Fibroblast of lung (primary cell): Measurements from ENCODE around the gene TRAP1. TPM values are rescaled to one million over a fixed set of nuclear protein-coding genes. Genes with fewer than 3 reads are reported as not detected.

Experiments used
- DNase-seq, 2 donors: peaks; one replicate each; pipeline versions ENCODE4 v3.0.0 to v3.0.0-alpha.2; 2010; ENCODE audit warnings: low read depth in 2 of 2
- H2AFZ ChIP-seq: 2 replicates; pipeline ENCODE4 v1.5.1; 2012; ENCODE audit warnings: low read length, control low read depth, inconsistent platforms
- H3K27ac ChIP-seq: 2 replicates; pipeline ENCODE4 v1.5.1; 2011; ENCODE audit warnings: low read length, control low read depth; ENCODE audit not compliant: insufficient read depth
- H3K27me3 ChIP-seq: 2 replicates; pipeline ENCODE4 v1.5.1; 2011; ENCODE audit warnings: mild to moderate bottlenecking, low read length; ENCODE audit not compliant: control insufficient read depth, insufficient read depth
- H3K36me3 ChIP-seq: 2 replicates; pipeline ENCODE4 v1.5.1; 2011; ENCODE audit warnings: low read length; ENCODE audit not compliant: control insufficient read depth, insufficient read depth
- H3K4me1 ChIP-seq: 2 replicates; pipeline ENCODE4 v1.5.1; 2011; ENCODE audit warnings: low read length; ENCODE audit not compliant: control insufficient read depth, insufficient read depth; ENCODE audit errors: extremely low read depth
- H3K4me2 ChIP-seq: 2 replicates; pipeline ENCODE4 v1.5.1; 2011; ENCODE audit warnings: low read length, control low read depth; ENCODE audit not compliant: insufficient read depth; ENCODE audit errors: extremely low read depth
- H3K4me3 ChIP-seq, 4 experiments: fragments of 200-600 bp in 1 of 4; sonication (generic) in 1 of 4; replicated peaks in 1 of 4; 2 replicates each; pipeline ENCODE4 v1.5.1; 2011 to 2016; ENCODE audit warnings: low read length in 4 of 4, low read depth in 3 of 4, mild to moderate bottlenecking in 3 of 4, control low read depth in 2 of 4, inconsistent platforms in 1 of 4, mixed read lengths in 1 of 4; ENCODE audit not compliant: insufficient read depth in 1 of 4; ENCODE audit errors: control extremely low read depth in 1 of 4
- H3K79me2 ChIP-seq: 2 replicates; pipeline ENCODE4 v1.5.1; 2012; ENCODE audit warnings: mild to moderate bottlenecking, low read length, inconsistent platforms; ENCODE audit not compliant: control insufficient read depth, insufficient read depth
- H3K9ac ChIP-seq: 2 replicates; pipeline ENCODE4 v1.5.1; 2011; ENCODE audit warnings: mild to moderate bottlenecking, low read length, control low read depth; ENCODE audit not compliant: insufficient read depth
- H3K9me3 ChIP-seq: 2 replicates; pipeline ENCODE4 v1.5.1; 2012; ENCODE audit warnings: low read depth, low read length; ENCODE audit not compliant: control insufficient read depth, insufficient read depth
- H4K20me1 ChIP-seq: 2 replicates; pipeline ENCODE4 v1.5.1; 2011; ENCODE audit warnings: low read length; ENCODE audit not compliant: control insufficient read depth, insufficient read depth; ENCODE audit errors: extremely low read depth
- EZH2 ChIP-seq: IDR thresholded peaks from 2 replicates; pipeline ENCODE4 v1.5.1; 2012; ENCODE audit warnings: low read length, control low read depth, mild to moderate bottlenecking; ENCODE audit errors: missing control alignments
- polyA plus RNA-seq, 2 donors: library from polyadenylated mRNA; depleted of rRNA in 1 of 2; stranded (reverse) in 1 of 2; unstranded in 1 of 2; fragments of >200 nt; gene quantifications; 2 replicates each; pipeline ENCODE4 v1.2.1, GENCODE V29; 2011 to 2012; ENCODE audit warnings: missing spikeins in 1 of 2
- total RNA-seq: library from RNA; depleted of rRNA; stranded (reverse); fragments of >200 nt; gene quantifications from 2 replicates; pipeline ENCODE4 v1.2.1, GENCODE V29; 2014
- TF ChIP-seq, protein P1 (sequence below), 2 donors: IDR thresholded peaks in 1 of 2; conservative IDR thresholded peaks in 1 of 2; 1 replicate in 1 of 2; 2 replicates in 1 of 2; pipeline ENCODE4 v1.5.1; 2011 to 2012; ENCODE audit warnings: low read length in 2 of 2, control low read depth in 1 of 2, inconsistent platforms in 1 of 2, low read depth in 1 of 2, mild to moderate bottlenecking in 1 of 2

TRAP1 gene
- total and polyA plus RNA-seq, 2 donors (not counting 1 experiment from before 2014, with no cell fraction given): 52.1 to 97.8 TPM

DNA sequence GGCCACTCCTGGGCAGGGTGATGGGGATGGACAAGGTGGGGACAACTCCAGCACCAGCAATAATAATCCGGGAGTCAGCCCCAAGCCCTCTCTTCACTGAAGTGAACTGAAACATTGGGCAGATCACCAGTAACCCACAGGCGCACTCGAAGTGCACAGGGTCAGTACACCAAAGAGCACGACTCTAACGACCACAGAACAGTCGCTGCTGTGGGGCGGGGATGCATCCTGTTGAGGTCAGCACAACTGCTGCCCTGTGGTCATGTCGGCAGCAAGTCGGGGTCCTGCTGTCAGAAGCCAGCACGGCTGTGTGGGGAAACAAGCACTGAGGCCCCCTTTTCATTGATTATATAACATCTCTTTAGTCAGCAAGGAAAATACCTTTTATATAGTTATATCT, 48.2 kb downstream of the TRAP1 start:
- H3K27me3 ChIP-seq: no peaks in the 10 kb centered on the region
- no peaks in the 10 kb centered on the region for H3K79me2 ChIP-seq
- H3K36me3 ChIP-seq: peaks cover 20% of the 10 kb centered on the region
- no peak overlapping the region for H3K27ac ChIP-seq
- no peaks in the 10 kb centered on the region for H4K20me1 ChIP-seq
- DNase-seq: no peak
- peaks cover 2% of the 10 kb centered on the region for H3K4me1 ChIP-seq
- no peak overlapping the region for H3K4me3 ChIP-seq
- H3K4me2 ChIP-seq: no peak overlapping the region
- no peak for TF ChIP-seq EZH2
- TF ChIP-seq, protein P1, sequence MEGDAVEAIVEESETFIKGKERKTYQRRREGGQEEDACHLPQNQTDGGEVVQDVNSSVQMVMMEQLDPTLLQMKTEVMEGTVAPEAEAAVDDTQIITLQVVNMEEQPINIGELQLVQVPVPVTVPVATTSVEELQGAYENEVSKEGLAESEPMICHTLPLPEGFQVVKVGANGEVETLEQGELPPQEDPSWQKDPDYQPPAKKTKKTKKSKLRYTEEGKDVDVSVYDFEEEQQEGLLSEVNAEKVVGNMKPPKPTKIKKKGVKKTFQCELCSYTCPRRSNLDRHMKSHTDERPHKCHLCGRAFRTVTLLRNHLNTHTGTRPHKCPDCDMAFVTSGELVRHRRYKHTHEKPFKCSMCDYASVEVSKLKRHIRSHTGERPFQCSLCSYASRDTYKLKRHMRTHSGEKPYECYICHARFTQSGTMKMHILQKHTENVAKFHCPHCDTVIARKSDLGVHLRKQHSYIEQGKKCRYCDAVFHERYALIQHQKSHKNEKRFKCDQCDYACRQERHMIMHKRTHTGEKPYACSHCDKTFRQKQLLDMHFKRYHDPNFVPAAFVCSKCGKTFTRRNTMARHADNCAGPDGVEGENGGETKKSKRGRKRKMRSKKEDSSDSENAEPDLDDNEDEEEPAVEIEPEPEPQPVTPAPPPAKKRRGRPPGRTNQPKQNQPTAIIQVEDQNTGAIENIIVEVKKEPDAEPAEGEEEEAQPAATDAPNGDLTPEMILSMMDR (conservative IDR thresholded peaks at IDR 0.05 in 1 of 2, IDR thresholded peaks at IDR 0.05 in 1 of 2; ENCODE audit: low read depth in 1 of 2, low read length in 2 of 2): no peak
- no peaks in the 10 kb centered on the region for H3K9me3 ChIP-seq
- no peak overlapping the region for H3K9ac ChIP-seq
- H2AFZ ChIP-seq: no peak overlapping the region

DNA sequence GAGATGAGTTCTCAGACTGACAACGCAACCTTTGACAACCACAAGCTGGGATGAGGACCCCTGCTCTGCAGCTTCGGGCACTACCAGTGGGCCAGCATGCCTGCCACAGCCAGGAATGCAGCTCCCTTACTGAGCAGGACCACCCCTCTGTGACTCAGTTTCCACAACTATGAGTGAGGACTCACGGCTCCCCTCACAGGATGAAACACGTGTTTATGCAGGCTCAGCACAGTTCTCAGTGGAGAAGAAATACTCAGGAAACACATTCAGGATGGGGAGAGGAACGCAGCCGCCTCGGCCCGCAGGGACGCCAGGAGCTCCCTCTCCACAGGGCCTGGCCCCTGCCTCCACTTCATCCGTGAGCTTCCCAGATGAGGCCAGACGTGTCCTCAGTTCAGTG, 48.7 kb downstream of the TRAP1 start:
- H3K4me1 ChIP-seq: peaks cover 2% of the 10 kb centered on the region
- H3K27ac ChIP-seq: no peak overlapping the region
- H3K27me3 ChIP-seq: no peaks in the 10 kb centered on the region
- H3K4me3 ChIP-seq: no peak overlapping the region
- no peak overlapping the region for H3K9ac ChIP-seq
- H2AFZ ChIP-seq: no peak overlapping the region
- H3K4me2 ChIP-seq: no peak overlapping the region
- TF ChIP-seq, protein P1 (conservative IDR thresholded peaks at IDR 0.05 in 1 of 2, IDR thresholded peaks at IDR 0.05 in 1 of 2; ENCODE audit: low read depth in 1 of 2, low read length in 2 of 2): no peak
- H3K9me3 ChIP-seq: no peaks in the 10 kb centered on the region
- H4K20me1 ChIP-seq: no peaks in the 10 kb centered on the region
- peaks cover 17% of the 10 kb centered on the region for H3K36me3 ChIP-seq
- no peak for DNase-seq
- H3K79me2 ChIP-seq: no peaks in the 10 kb centered on the region

DNA sequence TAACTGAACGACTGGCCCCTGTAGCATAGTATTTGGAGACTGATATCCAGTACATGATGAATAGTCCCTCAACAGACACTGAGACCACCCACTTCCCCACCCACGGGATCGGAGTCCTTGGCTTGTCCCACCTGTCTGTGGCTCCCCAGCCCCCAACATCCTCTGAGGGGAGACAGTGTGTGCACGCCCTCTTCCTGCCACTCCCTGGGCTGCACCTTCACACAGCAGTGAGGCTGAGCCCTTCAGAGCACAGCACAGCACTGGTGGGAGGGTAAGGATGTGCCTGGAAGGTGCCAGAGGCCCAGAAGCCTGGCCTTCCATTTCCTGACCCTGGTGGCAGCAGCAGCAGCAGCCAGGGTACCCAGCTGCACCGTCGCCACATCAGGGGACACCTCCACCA, 51.8 kb downstream of the TRAP1 start:
- H3K9ac ChIP-seq: no peak overlapping the region
- no peak overlapping the region for H3K4me3 ChIP-seq
- no peak for DNase-seq
- no peak overlapping the region for H3K27ac ChIP-seq
- H3K36me3 ChIP-seq: peaks cover 32% of the 10 kb centered on the region
- TF ChIP-seq EZH2: no peak
- H3K27me3 ChIP-seq: no peaks in the 10 kb centered on the region
- H3K9me3 ChIP-seq: no peaks in the 10 kb centered on the region
- H2AFZ ChIP-seq: no peak overlapping the region
- peaks cover 2% of the 10 kb centered on the region for H3K4me1 ChIP-seq
- no peaks in the 10 kb centered on the region for H4K20me1 ChIP-seq
- no peaks in the 10 kb centered on the region for H3K79me2 ChIP-seq
- H3K4me2 ChIP-seq: no peak overlapping the region
